RWPE2 (cell line): Measurements from ENCODE around the gene TBC1D19.

Source experiments
- ATAC-seq: fragments of 200-7000 bp; cut with Tn5 transposase; 3 replicates; pipeline ENCODE4 v1.9.1; 2021; ENCODE audit warnings: low read depth
- DNase-seq: peaks from one replicate; pipeline ENCODE4 v3.0.0-alpha.2; 2020; ENCODE audit warnings: low spot score
- H3K27ac ChIP-seq: fragments of 450-650 bp; 2 replicates; pipeline ENCODE4 v1.5.1; 2017; ENCODE audit warnings: mild to moderate bottlenecking; ENCODE audit not compliant: poor library complexity, severe bottlenecking
- H3K27me3 ChIP-seq: fragments of 250-450 bp; sonication (Bioruptor Pico); 2 replicates; pipeline ENCODE4 v1.5.1; 2021; ENCODE audit warnings: mild to moderate bottlenecking, moderate library complexity; ENCODE audit not compliant: insufficient read depth, poor library complexity, severe bottlenecking
- H3K36me3 ChIP-seq: fragments of 250-450 bp; sonication (Bioruptor Pico); 2 replicates; pipeline ENCODE4 v1.5.1; 2020; ENCODE audit warnings: low read depth, mild to moderate bottlenecking, moderate library complexity
- H3K4me1 ChIP-seq: fragments of 250-450 bp; sonication (Bioruptor Pico); 2 replicates; pipeline ENCODE4 v1.5.1; 2021; ENCODE audit warnings: mild to moderate bottlenecking, moderate library complexity; ENCODE audit not compliant: insufficient read depth, poor library complexity, severe bottlenecking
- H3K4me3 ChIP-seq: fragments of 250-450 bp; sonication (Bioruptor Pico); 2 replicates; pipeline ENCODE4 v1.5.1; 2021; ENCODE audit warnings: mild to moderate bottlenecking, moderate library complexity; ENCODE audit not compliant: severe bottlenecking
- H3K9me3 ChIP-seq: fragments of 250-450 bp; sonication (Bioruptor Pico); 2 replicates; pipeline ENCODE4 v1.5.1; 2021; ENCODE audit warnings: mild to moderate bottlenecking, moderate library complexity; ENCODE audit not compliant: severe bottlenecking
- TF ChIP-seq, protein P1 (sequence below): fragments of 450-650 bp; IDR thresholded peaks from one replicate; pipeline ENCODE4 v1.5.1; 2017; ENCODE audit warnings: mild to moderate bottlenecking, moderate library complexity; ENCODE audit not compliant: poor library complexity, severe bottlenecking

TBC1D19 gene

DNA sequence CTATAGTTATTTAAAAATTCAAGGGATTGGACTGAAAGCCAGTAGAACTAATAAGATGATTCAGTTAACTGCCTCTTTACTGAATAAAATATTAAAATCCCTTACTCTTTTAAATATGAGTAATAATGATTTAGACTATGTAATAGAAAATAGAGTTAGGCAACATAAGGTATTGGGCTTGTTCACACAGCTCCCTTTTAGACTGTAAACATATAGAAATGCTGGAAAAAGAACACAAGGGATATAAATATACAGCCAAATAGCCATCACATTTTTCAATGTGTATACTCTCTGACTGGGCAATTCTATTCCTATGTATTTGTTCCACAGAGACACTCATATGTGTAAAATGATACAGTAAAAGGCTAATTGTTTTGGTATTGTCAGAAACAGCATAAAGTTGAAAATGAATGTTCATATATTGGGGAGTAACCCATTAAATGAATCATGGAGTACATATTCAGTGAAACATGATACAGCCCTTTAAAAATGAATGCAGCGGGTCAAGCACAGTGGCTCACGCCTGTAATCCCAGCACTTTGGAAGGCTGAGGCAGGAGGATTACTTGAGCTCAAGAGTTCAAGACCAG, 129.8 kb downstream of the TBC1D19 start:
- Histone ChIP-seq H3K27me3 (no peaks in the 10 kb centered on the region), H3K27ac (peak overlapping the region; percentile 35), H3K9me3 (no peaks in the 10 kb centered on the region), H3K4me1 (peaks cover 19% of the 10 kb centered on the region), H3K36me3 (no peaks in the 10 kb centered on the region), H3K4me3 (no peak overlapping the region)
- ATAC-seq (peak; percentile 84), DNase-seq (no peak)
- TF ChIP-seq, protein P1, sequence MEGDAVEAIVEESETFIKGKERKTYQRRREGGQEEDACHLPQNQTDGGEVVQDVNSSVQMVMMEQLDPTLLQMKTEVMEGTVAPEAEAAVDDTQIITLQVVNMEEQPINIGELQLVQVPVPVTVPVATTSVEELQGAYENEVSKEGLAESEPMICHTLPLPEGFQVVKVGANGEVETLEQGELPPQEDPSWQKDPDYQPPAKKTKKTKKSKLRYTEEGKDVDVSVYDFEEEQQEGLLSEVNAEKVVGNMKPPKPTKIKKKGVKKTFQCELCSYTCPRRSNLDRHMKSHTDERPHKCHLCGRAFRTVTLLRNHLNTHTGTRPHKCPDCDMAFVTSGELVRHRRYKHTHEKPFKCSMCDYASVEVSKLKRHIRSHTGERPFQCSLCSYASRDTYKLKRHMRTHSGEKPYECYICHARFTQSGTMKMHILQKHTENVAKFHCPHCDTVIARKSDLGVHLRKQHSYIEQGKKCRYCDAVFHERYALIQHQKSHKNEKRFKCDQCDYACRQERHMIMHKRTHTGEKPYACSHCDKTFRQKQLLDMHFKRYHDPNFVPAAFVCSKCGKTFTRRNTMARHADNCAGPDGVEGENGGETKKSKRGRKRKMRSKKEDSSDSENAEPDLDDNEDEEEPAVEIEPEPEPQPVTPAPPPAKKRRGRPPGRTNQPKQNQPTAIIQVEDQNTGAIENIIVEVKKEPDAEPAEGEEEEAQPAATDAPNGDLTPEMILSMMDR = no peak

DNA sequence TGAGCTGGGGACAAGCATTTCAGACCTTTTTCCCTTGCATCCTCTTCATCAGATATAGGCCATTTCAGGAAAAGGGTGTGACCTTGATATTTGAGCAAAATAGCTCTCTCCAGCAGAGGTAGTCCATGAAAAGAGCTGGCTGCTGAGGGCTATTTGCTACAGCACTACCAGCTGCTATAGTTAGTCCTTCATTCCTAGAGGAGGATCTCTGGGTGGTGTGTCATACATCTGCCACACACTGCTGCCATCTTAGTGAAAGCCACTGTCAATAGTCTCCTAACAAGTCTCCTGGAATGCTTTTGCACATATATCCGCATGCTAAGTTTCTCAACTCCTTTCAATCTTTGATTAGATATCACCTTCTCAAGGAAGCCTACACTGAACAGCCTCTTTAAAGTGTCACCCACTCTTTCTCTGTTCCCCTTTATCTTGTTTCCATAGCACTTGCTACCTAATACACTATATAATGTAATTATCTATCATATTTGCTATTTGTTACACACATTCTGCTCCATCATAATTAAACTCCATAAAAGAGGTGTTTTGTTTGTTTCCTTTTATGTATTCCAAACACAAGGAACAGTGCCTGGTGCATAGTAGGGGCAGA, 131.9 kb downstream of the TBC1D19 start:
- Histone ChIP-seq H3K36me3 (no peaks in the 10 kb centered on the region), H3K9me3 (no peaks in the 10 kb centered on the region)
- TF ChIP-seq, protein P1 = no peak

DNA sequence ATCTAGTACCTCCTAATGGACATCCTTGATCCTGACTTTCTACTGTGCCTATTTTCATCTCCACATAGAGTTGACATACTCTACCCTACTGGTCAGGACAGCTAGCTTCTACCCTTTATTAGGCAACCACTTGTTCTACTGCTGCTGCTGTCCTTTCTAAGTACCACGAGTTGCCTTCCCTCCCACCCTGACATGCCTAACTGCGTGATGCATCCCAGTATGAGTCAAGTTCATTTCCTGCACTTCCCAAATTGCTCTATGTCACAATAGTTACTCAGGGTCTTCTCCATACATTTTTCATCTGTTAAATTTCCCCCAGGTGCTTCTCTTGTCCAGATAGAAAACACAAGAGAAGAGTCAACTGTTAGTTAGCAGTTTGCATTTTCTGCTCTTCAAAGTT, 133.4 kb downstream of the TBC1D19 start:
- H3K4me3 ChIP-seq = no peak overlapping the region
- no peaks in the 10 kb centered on the region for H3K36me3 ChIP-seq
- ATAC-seq = peak; percentile 82
- no peaks in the 10 kb centered on the region for H3K27me3 ChIP-seq
- TF ChIP-seq, protein P1 = no peak
- no peaks in the 10 kb centered on the region for H3K9me3 ChIP-seq
- no peak for DNase-seq
- H3K4me1 ChIP-seq = peaks cover 19% of the 10 kb centered on the region
- H3K27ac ChIP-seq = no peak overlapping the region

More for the DNA sequence above, 131.9 kb downstream of the TBC1D19 start:
- DNase-seq (no peak), ATAC-seq (no peak)
- Histone ChIP-seq H3K4me3 (no peak overlapping the region), H3K4me1 (peaks cover 19% of the 10 kb centered on the region), H3K27me3 (no peaks in the 10 kb centered on the region), H3K27ac (no peak overlapping the region)

DNA sequence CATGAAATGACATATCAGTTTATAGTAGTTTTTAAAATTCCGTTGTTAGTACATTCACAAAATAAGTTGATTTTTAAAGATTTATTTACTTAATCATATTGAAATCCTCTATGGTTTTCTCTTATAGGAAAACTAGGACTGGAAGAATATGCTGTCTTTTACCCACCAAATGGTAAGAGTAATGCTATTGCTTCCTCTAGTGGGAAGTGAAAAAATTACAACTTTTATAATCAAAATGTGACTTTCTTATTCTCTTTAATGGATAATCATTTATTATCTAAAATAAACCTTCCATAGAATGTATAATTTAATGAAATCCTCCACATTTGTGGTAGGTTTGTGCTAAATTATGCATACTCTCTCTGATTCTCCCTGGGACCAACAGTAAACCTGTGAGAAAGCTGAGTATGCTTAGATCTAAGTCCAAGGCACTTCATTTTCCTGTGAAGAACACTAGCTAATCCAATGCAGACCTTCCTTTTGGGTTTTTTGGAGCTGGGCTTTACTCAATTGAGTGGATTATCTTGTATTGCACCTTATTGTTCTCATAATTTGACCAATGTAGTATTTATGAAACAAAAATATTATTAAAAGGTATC, 136.2 kb downstream of the TBC1D19 start:
- TF ChIP-seq, protein P1 = peak; percentile 94
- no peak for DNase-seq
- ATAC-seq = no peak

DNA sequence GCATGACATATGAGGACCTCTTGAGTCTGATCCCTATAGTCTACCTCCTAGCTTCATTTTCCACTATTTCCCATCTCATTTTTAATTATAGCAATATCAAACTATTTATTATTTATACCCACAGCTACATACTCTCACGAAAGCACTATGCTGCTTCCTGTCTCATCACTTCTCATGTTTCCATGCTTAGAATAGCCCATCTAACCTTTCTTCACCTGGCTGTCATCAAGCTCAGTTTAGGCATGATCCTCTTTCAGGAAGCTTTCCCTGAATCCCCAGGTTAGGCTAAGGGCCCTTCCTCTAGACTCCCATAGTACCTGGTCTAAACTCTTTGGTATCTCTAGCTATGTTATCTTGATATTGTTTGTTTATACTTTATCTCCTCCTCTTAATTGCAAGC, 137.8 kb downstream of the TBC1D19 start:
- Histone ChIP-seq H3K27me3 (no peaks in the 10 kb centered on the region), H3K27ac (no peak overlapping the region), H3K4me1 (peaks cover 8% of the 10 kb centered on the region), H3K36me3 (no peaks in the 10 kb centered on the region), H3K9me3 (no peaks in the 10 kb centered on the region), H3K4me3 (no peak overlapping the region)
- DNase-seq = no peak
- TF ChIP-seq, protein P1 = no peak
- no peak for ATAC-seq

More for the DNA sequence above, 136.2 kb downstream of the TBC1D19 start:
- Histone ChIP-seq H3K27ac (no peak overlapping the region), H3K27me3 (no peaks in the 10 kb centered on the region), H3K36me3 (no peaks in the 10 kb centered on the region), H3K9me3 (no peaks in the 10 kb centered on the region), H3K4me1 (peaks cover 8% of the 10 kb centered on the region), H3K4me3 (no peak overlapping the region)
